T-helper 2 cell treated with Interferon-gamma antibody and Interleukin-4, amounts not matched to agents 5 μg/mL and 100 μg/mL, for 36 hours (primary cell): Measurements from ENCODE around the gene PRDM16.
"Not testable (repeated sequence)": the region's sequence is repeated elsewhere in the genome, so short reads cannot be mapped to it uniquely, and the experiment has no call there.

Experiments used
- DNase-seq: peaks from one replicate; pipeline ENCODE4 v3.0.0; 2021; ENCODE audit warnings: low spot score
- H3K27ac Mint-ChIP-seq: one replicate; pipeline ENCODE4 v1.8.0; 2021; ENCODE audit warnings: mild to moderate bottlenecking, mixed read lengths
- H3K27me3 Mint-ChIP-seq: one replicate; pipeline ENCODE4 v1.8.0; 2021; ENCODE audit warnings: low read depth, mixed read lengths
- H3K36me3 Mint-ChIP-seq: one replicate; pipeline ENCODE4 v1.8.0; 2021; ENCODE audit warnings: low read depth, mixed read lengths
- H3K4me1 Mint-ChIP-seq: one replicate; pipeline ENCODE4 v1.8.0; 2021; ENCODE audit warnings: low read depth, mixed read lengths
- H3K4me3 Mint-ChIP-seq: one replicate; pipeline ENCODE4 v1.8.0; 2022; ENCODE audit warnings: mild to moderate bottlenecking, moderate library complexity, mixed read lengths
- H3K9me3 Mint-ChIP-seq: one replicate; pipeline ENCODE4 v1.8.0; 2021; ENCODE audit warnings: mixed read lengths

Gene PRDM16

DNA sequence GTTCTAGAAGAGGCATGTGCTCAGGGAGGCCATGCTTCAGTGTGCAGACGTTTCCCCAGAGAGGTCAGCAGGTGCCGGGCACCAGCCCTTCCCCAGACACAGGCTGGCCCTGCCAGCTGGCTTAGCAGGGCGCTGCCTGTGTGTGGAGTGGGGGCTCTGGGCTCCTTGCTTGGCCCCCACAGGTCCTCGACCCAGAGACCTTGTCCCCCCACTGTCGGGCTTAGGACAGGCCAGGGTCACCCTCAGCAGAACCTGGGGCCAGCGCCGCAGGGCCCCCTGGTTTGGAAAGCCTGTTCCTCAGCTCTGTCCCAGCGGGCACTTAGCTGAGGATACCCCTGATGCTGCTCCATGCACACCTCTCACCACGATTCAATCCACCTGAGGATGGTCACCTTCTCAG lies 213.2 kb downstream of the PRDM16 start:
- Mint-ChIP-seq H3K4me3 (no peak overlapping the region), H3K27me3 (no peaks in the 10 kb centered on the region), H3K36me3 (no peaks in the 10 kb centered on the region), H3K9me3 (no peaks in the 10 kb centered on the region), H3K4me1 (no peaks in the 10 kb centered on the region), H3K27ac (no peak overlapping the region)
- no peak for DNase-seq

DNA sequence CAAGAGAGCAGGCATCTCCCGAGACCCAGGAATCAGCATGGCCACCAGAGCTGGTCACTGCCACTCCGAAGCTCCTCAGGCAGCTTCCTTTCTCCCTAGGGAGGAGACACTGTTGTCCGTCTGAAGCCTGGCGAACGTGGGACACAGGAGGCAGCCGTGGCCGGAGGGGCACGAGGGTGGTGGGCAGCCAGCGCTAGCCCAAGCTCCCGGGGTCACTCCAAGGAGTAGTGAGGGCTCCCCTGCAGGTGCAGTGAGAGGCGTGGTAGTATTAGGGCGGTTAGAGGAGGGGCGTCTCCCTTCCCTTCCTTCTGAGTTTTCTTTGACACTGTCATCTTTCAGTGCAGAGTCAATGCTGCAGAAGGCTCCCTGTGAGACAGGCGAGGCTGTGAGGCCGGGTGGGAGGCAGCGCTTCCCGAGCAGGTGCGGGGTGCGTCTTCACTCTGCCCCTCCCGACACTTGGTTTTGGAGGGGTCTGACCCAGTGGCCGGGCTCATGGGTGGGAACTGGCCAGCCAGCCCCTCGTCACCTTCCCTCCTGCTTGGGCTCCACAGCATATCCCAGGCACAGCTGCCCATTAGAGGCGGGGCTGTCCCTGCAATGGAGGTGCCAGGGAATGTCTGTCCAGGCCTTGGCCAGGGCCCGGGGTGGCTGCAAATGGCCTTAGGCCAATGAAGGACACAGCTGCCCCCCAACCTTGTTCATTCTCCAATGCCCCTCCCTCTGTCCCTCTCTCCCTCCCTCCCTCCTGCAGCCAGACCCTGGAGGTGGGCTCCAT lies 213.8 kb downstream of the PRDM16 start:
- Mint-ChIP-seq H3K4me1 (no peaks in the 10 kb centered on the region), H3K27me3 (no peaks in the 10 kb centered on the region), H3K27ac (no peak overlapping the region), H3K4me3 (no peak overlapping the region), H3K36me3 (no peaks in the 10 kb centered on the region), H3K9me3 (no peaks in the 10 kb centered on the region)
- DNase-seq, result no peak

GRCh38 chr1:3283849-3284248 lies 214.8 kb downstream of the PRDM16 start:
- no peak for DNase-seq
- Mint-ChIP-seq H3K36me3 (no peaks in the 10 kb centered on the region), H3K27me3 (no peaks in the 10 kb centered on the region), H3K9me3 (no peaks in the 10 kb centered on the region), H3K27ac (no peak overlapping the region), H3K4me3 (no peak overlapping the region), H3K4me1 (no peaks in the 10 kb centered on the region)

GRCh38 chr1:3284691-3285090 lies 215.7 kb downstream of the PRDM16 start:
- Mint-ChIP-seq H3K27me3 (no peaks in the 10 kb centered on the region), H3K4me3 (no peak overlapping the region), H3K9me3 (no peaks in the 10 kb centered on the region)

DNA sequence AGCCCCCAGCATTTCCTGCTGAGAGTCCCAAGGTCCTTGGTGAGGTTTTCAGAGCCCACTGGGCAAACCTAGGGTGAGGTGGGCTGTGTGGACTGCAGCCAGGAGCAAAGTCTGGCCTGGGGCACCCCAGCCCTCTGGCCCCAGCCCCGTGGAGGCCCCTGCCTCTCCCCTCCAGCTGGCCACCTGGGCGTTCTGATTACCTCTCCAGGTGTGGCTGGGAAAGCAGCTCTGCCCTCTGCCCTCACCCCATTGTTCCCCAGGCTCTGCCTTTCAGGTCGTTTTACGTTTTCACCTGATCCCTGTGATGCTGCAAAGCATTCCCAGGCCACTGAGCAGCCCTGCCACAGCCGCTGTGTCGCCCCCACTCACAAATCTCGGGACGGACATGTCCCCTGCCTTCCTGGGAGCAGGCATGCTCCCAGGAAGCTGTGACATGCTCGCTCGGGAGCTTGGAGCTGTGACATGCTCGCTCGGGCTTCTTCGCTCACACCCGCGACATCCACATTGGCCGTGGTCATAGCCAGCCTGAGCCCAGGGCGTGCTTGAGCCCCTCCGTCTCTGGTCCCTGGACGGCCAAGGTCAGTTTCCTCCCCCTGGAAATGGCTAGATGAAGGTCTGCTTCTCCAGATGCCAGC lies 216.2 kb downstream of the PRDM16 start:
- Mint-ChIP-seq H3K4me3 (no peak overlapping the region), H3K27ac (no peak overlapping the region), H3K4me1 (no peaks in the 10 kb centered on the region), H3K27me3 (no peaks in the 10 kb centered on the region), H3K9me3 (no peaks in the 10 kb centered on the region), H3K36me3 (no peaks in the 10 kb centered on the region)
- DNase-seq, result no peak

More at GRCh38 chr1:3284691-3285090, 215.7 kb downstream of the PRDM16 start:
- Mint-ChIP-seq H3K27ac (no peak overlapping the region), H3K36me3 (no peaks in the 10 kb centered on the region), H3K4me1 (no peaks in the 10 kb centered on the region)
- no peak for DNase-seq

DNA sequence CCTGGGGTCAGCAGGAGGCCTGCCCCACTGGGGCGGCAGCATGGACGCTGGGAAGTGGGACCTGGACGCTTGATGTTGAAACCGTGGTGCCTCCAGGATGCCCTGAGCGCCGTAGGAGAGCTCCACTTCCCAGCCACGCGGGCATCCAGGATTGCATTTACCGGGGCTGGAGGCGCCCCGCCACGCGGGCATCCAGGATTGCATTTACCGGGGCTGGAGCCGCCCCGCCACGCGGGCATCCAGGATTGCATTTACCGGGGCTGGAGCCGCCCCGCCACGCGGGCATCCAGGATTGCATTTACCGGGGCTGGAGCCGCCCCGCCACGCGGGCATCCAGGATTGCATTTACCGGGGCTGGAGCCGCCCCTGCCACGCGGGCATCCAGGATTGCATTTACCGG lies 218.1 kb downstream of the PRDM16 start:
- not testable (repeated sequence) for H3K4me1 Mint-ChIP-seq, H3K36me3 Mint-ChIP-seq, H3K27me3 Mint-ChIP-seq, H3K9me3 Mint-ChIP-seq, H3K27ac Mint-ChIP-seq, H3K4me3 Mint-ChIP-seq, DNase-seq

DNA sequence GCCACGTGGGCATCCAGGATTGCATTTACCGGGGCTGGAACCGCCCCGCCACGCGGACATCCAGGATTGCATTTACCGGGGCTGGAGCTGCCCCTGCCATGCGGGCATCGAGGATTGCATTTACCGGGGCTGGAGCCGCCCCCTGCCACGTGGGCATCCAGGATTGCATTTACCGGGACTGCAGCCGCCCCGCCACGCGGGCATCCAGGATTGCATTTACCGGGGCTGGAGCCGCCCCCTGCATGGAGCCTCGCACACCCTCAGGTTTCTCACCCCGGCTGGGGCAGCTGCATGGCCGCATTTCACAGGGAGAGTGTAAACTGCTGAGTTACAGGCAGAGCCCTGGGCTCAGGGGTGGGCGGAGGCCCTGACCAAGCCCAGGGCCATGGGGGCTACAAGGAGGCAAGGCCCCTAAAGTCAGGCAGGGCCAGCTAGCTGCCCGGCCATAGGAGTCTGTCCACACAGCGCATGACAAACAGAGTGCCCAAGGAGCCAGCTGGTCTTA lies 218.7 kb downstream of the PRDM16 start:
- H3K27ac Mint-ChIP-seq, result no peak overlapping the region
- H3K27me3 Mint-ChIP-seq, result no peaks in the 10 kb centered on the region
- no peak for DNase-seq
- H3K9me3 Mint-ChIP-seq, result no peaks in the 10 kb centered on the region
- H3K4me3 Mint-ChIP-seq, result no peak overlapping the region
- H3K4me1 Mint-ChIP-seq, result no peaks in the 10 kb centered on the region
- H3K36me3 Mint-ChIP-seq, result no peaks in the 10 kb centered on the region

- DNase-seq, result no peak
- H3K9me3 Mint-ChIP-seq, result no peaks in the 10 kb centered on the region
- H3K4me3 Mint-ChIP-seq, result no peak overlapping the region
- no peaks in the 10 kb centered on the region for H3K27me3 Mint-ChIP-seq
- no peak overlapping the region for H3K27ac Mint-ChIP-seq
- H3K36me3 Mint-ChIP-seq, result no peaks in the 10 kb centered on the region
- H3K4me1 Mint-ChIP-seq, result no peaks in the 10 kb centered on the region
Observed at GRCh38 chr1:3289502-3289901, 220.5 kb downstream of the PRDM16 start.

DNA sequence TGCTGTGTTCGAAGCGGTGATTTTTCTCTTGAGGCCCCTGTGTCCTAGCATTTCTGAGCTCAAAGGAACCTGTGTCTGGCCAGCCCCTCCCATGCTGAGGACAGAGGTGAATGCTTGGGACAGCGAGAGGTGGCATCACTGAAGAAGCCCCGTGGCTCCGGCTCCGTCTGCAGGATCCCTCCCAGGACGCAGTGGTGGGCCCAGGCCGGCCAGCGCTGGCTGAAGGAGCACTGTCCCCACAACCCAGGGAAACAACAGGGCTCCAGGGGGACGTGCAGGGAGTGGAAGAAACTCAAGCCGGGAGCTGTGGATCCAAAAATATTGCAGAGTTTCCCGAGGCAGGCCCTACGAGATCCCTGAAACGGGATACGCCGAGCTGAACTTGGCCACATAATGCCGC lies 221.4 kb downstream of the PRDM16 start:
- Mint-ChIP-seq H3K4me1 (no peaks in the 10 kb centered on the region), H3K27ac (no peak overlapping the region), H3K36me3 (no peaks in the 10 kb centered on the region), H3K9me3 (no peaks in the 10 kb centered on the region), H3K27me3 (no peaks in the 10 kb centered on the region), H3K4me3 (no peak overlapping the region)
- no peak for DNase-seq

GRCh38 chr1:3290915-3291314 lies 221.9 kb downstream of the PRDM16 start:
- Mint-ChIP-seq H3K4me1 (no peaks in the 10 kb centered on the region), H3K36me3 (no peaks in the 10 kb centered on the region)
- no peak for DNase-seq

DNA sequence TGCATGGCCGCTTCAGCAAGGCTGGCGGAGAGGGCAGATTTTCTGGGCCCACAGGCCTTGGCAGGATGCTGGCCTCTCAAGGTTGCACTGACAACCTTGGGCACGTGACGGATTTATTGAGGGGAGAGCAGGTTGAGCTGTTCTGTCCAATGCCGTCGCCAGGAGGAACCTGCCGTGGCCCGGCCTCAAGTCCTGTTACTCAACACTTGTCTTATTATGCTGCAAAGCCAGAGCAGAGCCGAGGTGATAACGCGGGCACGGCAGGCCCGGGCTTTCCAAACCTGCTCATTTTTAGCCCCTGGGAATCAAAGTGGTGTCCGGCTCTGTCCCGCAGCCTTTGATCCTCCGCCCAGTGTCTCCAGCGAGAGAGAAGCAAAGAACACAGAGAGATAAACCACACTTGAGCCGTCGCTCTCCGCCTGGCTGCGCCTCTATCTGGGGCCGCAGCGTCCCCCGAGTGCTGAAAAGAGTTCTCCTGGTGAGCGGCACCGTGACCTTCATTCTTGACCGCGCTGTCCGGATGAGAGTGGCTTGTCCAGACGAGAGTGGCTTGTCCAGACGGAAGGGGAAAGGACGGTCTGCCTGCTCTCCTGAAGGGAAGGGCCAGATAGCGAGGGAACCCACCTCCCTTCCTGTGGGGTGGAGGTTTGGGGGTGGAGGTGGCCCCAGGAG lies 223.2 kb downstream of the PRDM16 start:
- H3K27me3 Mint-ChIP-seq, result no peaks in the 10 kb centered on the region
- H3K4me1 Mint-ChIP-seq, result no peaks in the 10 kb centered on the region
- H3K36me3 Mint-ChIP-seq, result no peaks in the 10 kb centered on the region
- H3K4me3 Mint-ChIP-seq, result no peak overlapping the region
- DNase-seq, result no peak
- no peaks in the 10 kb centered on the region for H3K9me3 Mint-ChIP-seq
- no peak overlapping the region for H3K27ac Mint-ChIP-seq

More at GRCh38 chr1:3290915-3291314, 221.9 kb downstream of the PRDM16 start:
- H3K4me3 Mint-ChIP-seq, result no peak overlapping the region
- H3K27me3 Mint-ChIP-seq, result no peaks in the 10 kb centered on the region
- H3K9me3 Mint-ChIP-seq, result no peaks in the 10 kb centered on the region
- no peak overlapping the region for H3K27ac Mint-ChIP-seq

- H3K36me3 Mint-ChIP-seq, result no peaks in the 10 kb centered on the region
- H3K27ac Mint-ChIP-seq, result no peak overlapping the region
- H3K27me3 Mint-ChIP-seq, result no peaks in the 10 kb centered on the region
- no peaks in the 10 kb centered on the region for H3K4me1 Mint-ChIP-seq
- no peak for DNase-seq
- no peak overlapping the region for H3K4me3 Mint-ChIP-seq
- H3K9me3 Mint-ChIP-seq, result no peaks in the 10 kb centered on the region
Observed at GRCh38 chr1:3292868-3293562, 224.0 kb downstream of the PRDM16 start.

DNA sequence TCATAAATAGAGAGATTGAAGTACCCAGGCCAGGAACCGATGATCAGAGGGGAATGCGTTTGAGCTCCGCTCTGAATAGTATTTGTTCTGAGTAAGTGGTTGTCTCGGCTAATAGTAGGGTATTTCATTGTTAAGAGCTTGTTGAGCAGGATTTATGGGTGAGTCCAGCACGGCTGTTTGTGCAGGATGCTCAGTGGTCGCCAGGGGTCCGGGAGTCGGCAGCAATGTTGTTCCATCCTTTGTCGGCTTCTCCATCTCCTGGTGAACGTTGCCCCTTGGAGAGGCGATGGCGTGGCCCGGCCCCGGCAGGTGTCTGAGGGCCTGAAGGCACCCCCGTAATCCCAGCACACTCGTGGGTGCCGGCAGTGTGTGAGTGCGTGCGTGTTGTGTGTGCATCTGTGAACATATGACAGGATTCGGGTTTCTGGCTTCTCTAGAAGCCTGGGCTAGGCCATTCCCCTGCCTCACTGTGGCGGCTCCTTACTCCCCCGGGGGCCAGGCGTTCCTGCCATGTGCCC lies 224.6 kb downstream of the PRDM16 start:
- DNase-seq, result no peak
- no peak overlapping the region for H3K27ac Mint-ChIP-seq

More for the DNA sequence above, 224.6 kb downstream of the PRDM16 start:
- Mint-ChIP-seq H3K4me3 (no peak overlapping the region), H3K36me3 (no peaks in the 10 kb centered on the region), H3K4me1 (no peaks in the 10 kb centered on the region), H3K27me3 (no peaks in the 10 kb centered on the region), H3K9me3 (no peaks in the 10 kb centered on the region)
